Measurements from ENCODE around the gene GTF3C5. TPM values are rescaled to one million over a fixed set of nuclear protein-coding genes. Genes with fewer than 3 reads are reported as not detected.

Gene GTF3C5
- total and polyA plus RNA-seq, 10 of the 15 experiments (the other 5 are each of a cell fraction or from before 2014, with no cell fraction given), result 2.2 to 81.1 (median 68.7) TPM

DNA sequence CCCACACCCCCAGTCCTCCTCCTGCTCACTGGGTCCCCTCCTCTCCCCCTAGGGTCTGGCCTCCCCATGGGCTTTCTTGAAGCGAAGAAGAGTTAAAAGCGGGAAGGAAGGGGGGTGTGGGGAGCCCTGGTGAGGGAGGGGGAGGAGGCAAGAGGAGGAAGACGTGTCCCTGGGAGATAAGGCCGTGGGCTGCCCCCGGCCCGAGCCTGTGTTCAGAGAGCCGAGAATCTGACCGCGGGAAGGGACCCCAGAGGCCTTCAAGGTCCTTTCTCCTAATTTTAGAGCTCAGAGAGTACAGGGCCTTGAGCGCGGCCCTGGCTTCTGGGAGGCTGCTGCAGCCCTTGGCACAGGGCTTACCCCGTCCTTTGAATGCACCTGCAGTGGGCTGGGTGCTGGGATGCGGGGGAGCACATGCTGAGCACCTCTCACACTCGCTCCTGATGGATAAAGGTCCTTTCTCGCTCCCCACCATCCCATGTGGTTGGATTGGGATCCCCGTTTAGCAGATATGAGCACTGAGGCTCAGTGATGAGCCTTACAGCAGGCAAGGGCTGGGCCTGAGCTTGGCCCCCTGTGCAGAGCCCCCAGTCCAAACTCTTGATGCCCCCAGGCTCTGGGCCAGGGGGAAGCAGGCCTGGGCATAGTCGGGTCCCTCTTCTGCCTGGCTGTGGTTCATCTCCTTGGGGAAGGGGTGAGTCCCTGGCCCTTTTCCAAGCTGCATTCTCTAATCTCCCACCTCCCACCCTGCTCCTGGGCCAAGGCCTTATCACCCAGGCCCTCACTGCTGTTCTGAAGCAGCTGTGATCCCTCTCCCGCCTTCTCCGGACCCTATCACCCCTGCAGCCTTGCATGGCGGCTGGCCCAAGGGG lies 46.4 kb upstream of the GTF3C5 start:
- H3K9me3 ChIP-seq (replicated peaks; ENCODE audit: control insufficient read depth, insufficient read depth, low read length), result no peaks in the 10 kb centered on the region
- ATAC-seq (no peak), DNase-seq (ENCODE audit: low read depth, low spot score) (no peak), FAIRE-seq (no peak)
- intact Hi-C loops (cut with micrococcal nuclease; ENCODE audit: unreplicated experiment) (no loop called here), in situ Hi-C loops (cut with MboI) (no loop called here)
- BruUV-seq (replicated peaks), result no TSS peak
- H3K4me1 ChIP-seq (ENCODE audit: control insufficient read depth, insufficient read depth, low read length), result no peaks in the 10 kb centered on the region
- TF ChIP-seq CREB1 (IDR thresholded peaks at IDR 0.05; ENCODE audit: low read depth) (no peak), POLR2A (IDR thresholded peaks at IDR 0.05; ENCODE audit: low read depth, low read length) (no peak), LARP7 (IDR thresholded peaks at IDR 0.05) (no peak), WRNIP1 (IDR thresholded peaks at IDR 0.05; ENCODE audit: borderline replicate concordance, low read depth, low read length) (no peak), SUPT20H (IDR thresholded peaks at IDR 0.05; ENCODE audit: borderline replicate concordance, control insufficient read depth, low read depth, low read length) (no peak), EED (IDR thresholded peaks at IDR 0.05; ENCODE audit: low read depth) (no peak), JUNB (IDR thresholded peaks at IDR 0.05) (no peak), PAX8 (IDR thresholded peaks at IDR 0.05) (no peak), RCOR1 (conservative IDR thresholded peaks at IDR 0.05; ENCODE audit: low read depth, low read length) (no peak), CREM (IDR thresholded peaks at IDR 0.05; ENCODE audit: low read depth) (no peak), STAT1 (conservative IDR thresholded peaks at IDR 0.05) (no peak)
- TF ChIP-seq, protein P1, sequence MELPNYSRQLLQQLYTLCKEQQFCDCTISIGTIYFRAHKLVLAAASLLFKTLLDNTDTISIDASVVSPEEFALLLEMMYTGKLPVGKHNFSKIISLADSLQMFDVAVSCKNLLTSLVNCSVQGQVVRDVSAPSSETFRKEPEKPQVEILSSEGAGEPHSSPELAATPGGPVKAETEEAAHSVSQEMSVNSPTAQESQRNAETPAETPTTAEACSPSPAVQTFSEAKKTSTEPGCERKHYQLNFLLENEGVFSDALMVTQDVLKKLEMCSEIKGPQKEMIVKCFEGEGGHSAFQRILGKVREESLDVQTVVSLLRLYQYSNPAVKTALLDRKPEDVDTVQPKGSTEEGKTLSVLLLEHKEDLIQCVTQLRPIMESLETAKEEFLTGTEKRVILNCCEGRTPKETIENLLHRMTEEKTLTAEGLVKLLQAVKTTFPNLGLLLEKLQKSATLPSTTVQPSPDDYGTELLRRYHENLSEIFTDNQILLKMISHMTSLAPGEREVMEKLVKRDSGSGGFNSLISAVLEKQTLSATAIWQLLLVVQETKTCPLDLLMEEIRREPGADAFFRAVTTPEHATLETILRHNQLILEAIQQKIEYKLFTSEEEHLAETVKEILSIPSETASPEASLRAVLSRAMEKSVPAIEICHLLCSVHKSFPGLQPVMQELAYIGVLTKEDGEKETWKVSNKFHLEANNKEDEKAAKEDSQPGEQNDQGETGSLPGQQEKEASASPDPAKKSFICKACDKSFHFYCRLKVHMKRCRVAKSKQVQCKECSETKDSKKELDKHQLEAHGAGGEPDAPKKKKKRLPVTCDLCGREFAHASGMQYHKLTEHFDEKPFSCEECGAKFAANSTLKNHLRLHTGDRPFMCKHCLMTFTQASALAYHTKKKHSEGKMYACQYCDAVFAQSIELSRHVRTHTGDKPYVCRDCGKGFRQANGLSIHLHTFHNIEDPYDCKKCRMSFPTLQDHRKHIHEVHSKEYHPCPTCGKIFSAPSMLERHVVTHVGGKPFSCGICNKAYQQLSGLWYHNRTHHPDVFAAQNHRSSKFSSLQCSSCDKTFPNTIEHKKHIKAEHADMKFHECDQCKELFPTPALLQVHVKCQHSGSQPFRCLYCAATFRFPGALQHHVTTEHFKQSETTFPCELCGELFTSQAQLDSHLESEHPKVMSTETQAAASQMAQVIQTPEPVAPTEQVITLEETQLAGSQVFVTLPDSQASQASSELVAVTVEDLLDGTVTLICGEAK (IDR thresholded peaks at IDR 0.05; ENCODE audit: borderline replicate concordance), result no peak
- SMC1A ChIA-PET (ENCODE audit: uncharacterized antibody, unreplicated experiment), result no interaction called here
- H3K79me2 ChIP-seq (ENCODE audit: control insufficient read depth, insufficient read depth, low read length), result no peaks in the 10 kb centered on the region
- H3K36me3 ChIP-seq (ENCODE audit: control insufficient read depth in 2 of 2, insufficient read depth in 2 of 2, low read length in 1 of 2), result no peaks in the 10 kb centered on the region
- no peak overlapping the region for H3K9ac ChIP-seq (ENCODE audit: control insufficient read depth, insufficient read depth, low read length)
- POLR2A ChIA-PET, result no interaction called here
- no peak overlapping the region for H3K4me3 ChIP-seq
- RAD21 ChIA-PET (ENCODE audit: unreplicated experiment), result no interaction called here
- H3K27me3 ChIP-seq (replicated peaks in 1 of 2; ENCODE audit: control insufficient read depth in 2 of 2, insufficient read depth in 2 of 2, low read length in 1 of 2), result peaks cover 0 to 5% of the 10 kb centered on the region in 2 experiments; a peak in 2 of 4 replicates
- 11% methylated on average over 19 of the region's 20 CpGs for WGBS (ENCODE audit: insufficient coverage, insufficient replicate concordance, low lambda C conversion rate, missing lambda C conversion rate)
- CTCF ChIA-PET, result interaction anchor here (0.7 to 1.4 kb wide), 4 partner anchors 9 to 38 kb away, joined by 3 read pairs; no protein-coding TSS in a partner anchor
- no peak overlapping the region for H3K27ac ChIP-seq (ENCODE audit: control insufficient read depth, insufficient read depth)
- no peak overlapping the region for H3K4me2 ChIP-seq (ENCODE audit: control insufficient read depth, insufficient read depth)
- H2AFZ ChIP-seq (ENCODE audit: control insufficient read depth, low read depth, low read length), result no peak overlapping the region
- no peaks in the 10 kb centered on the region for H4K20me1 ChIP-seq (ENCODE audit: control insufficient read depth, insufficient read depth)
